Esophagus squamous epithelium (tissue), 5 donors: ENCODE results near the gene HVCN1. TPM values are rescaled to one million over a fixed set of nuclear protein-coding genes. Genes with fewer than 3 reads are reported as not detected.

Experiments
- DNase-seq: peaks from one replicate; lab custom pipeline; 2025; lab: John Stamatoyannopoulos, UW
- H3K27ac ChIP-seq, 4 donors: fragments of 200-600 bp; sonication (generic); one replicate each; pipeline ENCODE4 v1.5.1; 2016 to 2019; ENCODE audit warnings: mild to moderate bottlenecking in 1 of 4
- H3K27me3 ChIP-seq, 4 donors: fragments of 200-600 bp; sonication (generic); 1 replicate in 3 of 4; 2 replicates in 1 of 4; pipeline versions ENCODE4 v1.5.1 to v1.6.0; 2017 to 2021; ENCODE audit warnings: antibody characterized with exemption in 1 of 4
- H3K36me3 ChIP-seq, 3 donors: fragments of 200-600 bp; sonication (generic); one replicate each; pipeline ENCODE4 v1.5.1; 2016 to 2019
- H3K4me1 ChIP-seq, 3 donors: fragments of 200-600 bp; sonication (generic); one replicate each; pipeline ENCODE4 v1.5.1; 2017 to 2019
- H3K4me3 ChIP-seq, 4 donors: fragments of 200-600 bp; sonication (generic); 1 replicate in 3 of 4; 2 replicates in 1 of 4; pipeline ENCODE4 v1.5.1; 2016 to 2019; ENCODE audit warnings: mild to moderate bottlenecking in 2 of 4, moderate library complexity in 1 of 4
- H3K9me3 ChIP-seq, 3 donors: fragments of 200-600 bp; sonication (generic); one replicate each; pipeline ENCODE4 v1.5.1; 2016 to 2019
- CTCF ChIP-seq, 6 experiments: fragments of 450-650 bp in 4 of 6; fragments of 200-600 bp in 2 of 6; sonication (generic) in 2 of 6; IDR thresholded peaks; one replicate each; pipeline ENCODE4 v1.5.1; 2016 to 2019; ENCODE audit warnings: antibody characterized with exemption in 6 of 6, mild to moderate bottlenecking in 4 of 6, moderate library complexity in 4 of 6
- POLR2A ChIP-seq, 4 donors: fragments of 450-650 bp; IDR thresholded peaks; one replicate each; pipeline ENCODE4 v1.6.1; 2017; ENCODE audit warnings: antibody characterized with exemption in 4 of 4, mild to moderate bottlenecking in 4 of 4, moderate library complexity in 3 of 4
- WGBS, 2 donors: methylation state at CpG; one replicate each; pipeline ENCODE4 v1.1.5; 2018; 5-methylcytosine and 5-hydroxymethylcytosine counted together
- intact Hi-C: fragments of 100-400 bp; cut with DNase I; formaldehyde crosslinking; loops from one replicate; pipeline ENCODE4 v1.15.0; 2022
- total RNA-seq, 4 donors: library from RNA; depleted of rRNA; stranded (reverse); fragments of >200 nt; gene quantifications; one replicate each; pipeline ENCODE4 v1.1.0, GENCODE V29; 2016
- donor health status: DM: yes; HTN: yes; CAD: no.

The HVCN1 gene
- total RNA-seq, 4 donors from 2014 or later, result 1.0 to 5.7 (median 1.7) TPM

GRCh38 chr12:110669193-110669502 is 19.8 kb downstream of the HVCN1 start:
- 37 to 48% methylated on average over 5 of the region's 5 CpGs for WGBS, 2 donors
- Histone ChIP-seq H3K4me3 (no peak overlapping the region), H3K27me3 (no peaks in the 10 kb centered on the region), H3K4me1 (no peaks in the 10 kb centered on the region), H3K27ac (no peak overlapping the region), H3K9me3 (peaks cover 0 to 20% (median 4%) of the 10 kb centered on the region in 3 donors), H3K36me3 (no peaks in the 10 kb centered on the region)
- intact Hi-C loops, result no loop called here
- TF ChIP-seq POLR2A (IDR thresholded peaks at IDR 0.05), result no peak
- TF ChIP-seq CTCF (IDR thresholded peaks at IDR 0.05), result no peak
- no peak for DNase-seq

GRCh38 chr12:110668480-110669192 is 20.3 kb downstream of the HVCN1 start:
- no peak for DNase-seq
- peaks cover 0 to 20% (median 4%) of the 10 kb centered on the region in 3 donors for H3K9me3 ChIP-seq
- H3K27ac ChIP-seq, result no peak overlapping the region
- no peak for TF ChIP-seq POLR2A (IDR thresholded peaks at IDR 0.05)
- no peak for TF ChIP-seq CTCF (IDR thresholded peaks at IDR 0.05)
- no peaks in the 10 kb centered on the region for H3K27me3 ChIP-seq
- intact Hi-C loops, result no loop called here
- H3K4me3 ChIP-seq, result no peak overlapping the region
- H3K4me1 ChIP-seq, result no peaks in the 10 kb centered on the region
- WGBS, 2 donors, result 84 to 88% methylated on average over 12 of the region's 12 CpGs
- H3K36me3 ChIP-seq, result no peaks in the 10 kb centered on the region

- no peaks in the 10 kb centered on the region for H3K36me3 ChIP-seq
These were observed 21.2 kb downstream of the HVCN1 start for GRCh38 chr12:110667671-110668070.

GRCh38 chr12:110666892-110667291 is 22.0 kb downstream of the HVCN1 start:
- intact Hi-C loops, result no loop called here
- DNase-seq, result no peak
- no peak overlapping the region for H3K27ac ChIP-seq
- TF ChIP-seq CTCF (IDR thresholded peaks at IDR 0.05) (no peak), POLR2A (IDR thresholded peaks at IDR 0.05) (no peak)
- H3K4me1 ChIP-seq, result peaks cover 0 to 4% (median 0%) of the 10 kb centered on the region in 3 donors
- no peaks in the 10 kb centered on the region for H3K27me3 ChIP-seq
- no peak overlapping the region for H3K4me3 ChIP-seq
- H3K9me3 ChIP-seq, result peaks cover 0 to 20% (median 4%) of the 10 kb centered on the region in 3 donors
- no peaks in the 10 kb centered on the region for H3K36me3 ChIP-seq
- WGBS, 2 donors, result 89% methylated on average over 4 of the region's 6 CpGs; no CpG with 5 or more reads in 1 of the 2 donors

More at GRCh38 chr12:110667671-110668070, 21.2 kb downstream of the HVCN1 start:
- 93 to 95% methylated on average over 3 of the region's 3 CpGs for WGBS, 2 donors
- H3K4me1 ChIP-seq, result no peaks in the 10 kb centered on the region
- no peak for TF ChIP-seq CTCF (IDR thresholded peaks at IDR 0.05)
- TF ChIP-seq POLR2A (IDR thresholded peaks at IDR 0.05), result no peak
- no peaks in the 10 kb centered on the region for H3K27me3 ChIP-seq
- no peak overlapping the region for H3K4me3 ChIP-seq
- peaks cover 0 to 20% (median 4%) of the 10 kb centered on the region in 3 donors for H3K9me3 ChIP-seq
- H3K27ac ChIP-seq, result no peak overlapping the region
- DNase-seq, result no peak
- intact Hi-C loops, result no loop called here

- Histone ChIP-seq H3K9me3 (peaks cover 0 to 20% (median 4%) of the 10 kb centered on the region in 3 donors), H3K27me3 (no peaks in the 10 kb centered on the region), H3K4me1 (peaks cover 0 to 13% (median 0%) of the 10 kb centered on the region in 3 donors), H3K27ac (no peak overlapping the region), H3K36me3 (no peaks in the 10 kb centered on the region), H3K4me3 (peak overlapping the region in 1 of 4 donors; percentile 23)
- intact Hi-C loops, result no loop called here
- TF ChIP-seq CTCF (IDR thresholded peaks at IDR 0.05) (no peak), POLR2A (IDR thresholded peaks at IDR 0.05) (no peak)
- 54 to 69% methylated on average over 8 to 19 of the region's 23 CpGs for WGBS, 2 donors
- no peak for DNase-seq
These were observed 27.5 kb downstream of the HVCN1 start for GRCh38 chr12:110661337-110661972.
